Measurements from ENCODE around the gene HPCAL1. TPM values are rescaled to one million over a fixed set of nuclear protein-coding genes. Genes with fewer than 3 reads are reported as not detected.
A peak's percentile ranks its signal among the peaks of the same experiment; 100 is the strongest.

HPCAL1 gene
- total RNA-seq, 1 experiment from 2014 or later, result 26.9 TPM

- Mint-ChIP-seq H3K4me3 (ENCODE audit: unreplicated experiment) (no peak overlapping the region), H3K27ac (ENCODE audit: unreplicated experiment) (peak overlapping the region; percentile 2), H3K27me3 (ENCODE audit: insufficient read depth, unreplicated experiment) (no peaks in the 10 kb centered on the region), H3K9me3 (ENCODE audit: unreplicated experiment) (no peaks in the 10 kb centered on the region), H3K4me1 (ENCODE audit: low read depth, unreplicated experiment) (peaks cover 7% of the 10 kb centered on the region), H3K36me3 (ENCODE audit: insufficient read depth, unreplicated experiment) (no peaks in the 10 kb centered on the region)
- BruUV-seq (replicated peaks), result no TSS peak
- Histone ChIP-seq H3K27me3 (replicated peaks; ENCODE audit: control insufficient read depth, insufficient read depth, low read length) (no peaks in the 10 kb centered on the region), H3K36me3 (ENCODE audit: control insufficient read depth, insufficient read depth, low read length) (no peaks in the 10 kb centered on the region; the same call in 1 of the 2 replicates), H3K4me3 (ENCODE audit: low read depth, low read length) (no peak overlapping the region), H3K4me1 (peaks cover 7% of the 10 kb centered on the region; the same call in 1 of the 2 replicates), H3K9me3 (no peaks in the 10 kb centered on the region)
- TF ChIP-seq CTCF (IDR thresholded peaks at IDR 0.05; ENCODE audit: insufficient read depth in 1 of 2, low read depth in 1 of 2, low read length in 1 of 2, severe bottlenecking in 1 of 2, unreplicated experiment in 1 of 2), result no peak
- POLR2A ChIA-PET, result no interaction called here
- intact Hi-C loops (cut with micrococcal nuclease; ENCODE audit: unreplicated experiment), result no loop called here
- CTCF ChIA-PET, result no interaction called here
- DNase-seq, result no peak
Measured at GRCh38 chr2:10360850-10361588, 58.3 kb downstream of the HPCAL1 start.

DNA sequence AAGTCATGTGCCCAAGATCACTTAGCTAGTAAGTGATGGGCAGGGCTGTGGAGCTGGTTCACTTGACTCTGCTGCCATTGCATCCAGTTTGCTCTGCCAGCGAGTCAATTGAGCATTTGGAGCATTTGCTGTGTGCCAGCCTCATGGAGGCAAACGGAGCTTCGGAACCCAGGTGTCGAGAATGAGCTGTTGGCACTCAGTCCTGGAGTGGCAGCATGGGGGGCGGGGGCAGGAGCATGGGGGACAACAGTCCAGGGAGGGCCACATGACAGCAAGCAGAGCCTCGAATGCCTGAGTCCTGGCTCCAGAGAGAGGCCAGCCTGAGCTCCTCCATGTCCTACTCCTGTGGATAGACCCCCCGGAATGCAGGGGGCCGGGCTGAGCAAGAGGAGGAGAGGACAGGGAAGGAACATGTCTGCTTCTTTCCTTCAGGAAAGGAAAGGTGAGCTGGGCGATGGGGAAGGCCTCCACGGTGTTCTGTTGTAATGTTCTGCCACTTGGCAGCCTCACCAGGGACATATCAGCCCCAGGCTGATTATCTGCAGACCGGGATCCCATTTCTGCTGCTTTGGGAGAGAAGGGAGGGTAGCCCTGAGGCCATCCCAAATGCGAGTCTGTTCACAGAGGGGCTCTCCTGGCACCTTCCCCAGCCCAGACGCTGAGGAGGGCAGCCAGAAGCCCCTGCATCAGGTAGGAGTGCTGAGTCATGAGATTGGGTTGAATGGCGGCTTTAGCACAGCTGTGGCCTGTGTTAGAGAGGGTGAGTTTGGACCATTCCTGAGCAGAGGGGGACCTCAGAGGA, 59.6 kb downstream of the HPCAL1 start:
- Mint-ChIP-seq H3K27me3 (ENCODE audit: insufficient read depth, unreplicated experiment) (no peaks in the 10 kb centered on the region), H3K4me1 (ENCODE audit: low read depth, unreplicated experiment) (peaks cover 7% of the 10 kb centered on the region), H3K36me3 (ENCODE audit: insufficient read depth, unreplicated experiment) (no peaks in the 10 kb centered on the region), H3K9me3 (ENCODE audit: unreplicated experiment) (no peaks in the 10 kb centered on the region), H3K27ac (ENCODE audit: unreplicated experiment) (no peak overlapping the region), H3K4me3 (ENCODE audit: unreplicated experiment) (no peak overlapping the region)
- ChIA-PET POLR2A (no interaction called here), CTCF (no interaction called here)
- BruUV-seq (replicated peaks), result no TSS peak
- Histone ChIP-seq H3K9me3 (no peaks in the 10 kb centered on the region), H3K4me3 (ENCODE audit: low read depth, low read length) (no peak overlapping the region), H3K36me3 (ENCODE audit: control insufficient read depth, insufficient read depth, low read length) (no peaks in the 10 kb centered on the region; the same call in 1 of the 2 replicates), H3K4me1 (peaks cover 7% of the 10 kb centered on the region; the same call in 1 of the 2 replicates), H3K27me3 (replicated peaks; ENCODE audit: control insufficient read depth, insufficient read depth, low read length) (no peaks in the 10 kb centered on the region)
- no peak for DNase-seq
- TF ChIP-seq CTCF (IDR thresholded peaks at IDR 0.05; ENCODE audit: insufficient read depth in 1 of 2, low read depth in 1 of 2, low read length in 1 of 2, severe bottlenecking in 1 of 2, unreplicated experiment in 1 of 2), result no peak
- intact Hi-C loops (cut with micrococcal nuclease; ENCODE audit: unreplicated experiment), result no loop called here

- H3K36me3 Mint-ChIP-seq (ENCODE audit: insufficient read depth, unreplicated experiment), result peaks cover 3% of the 10 kb centered on the region
- H3K4me3 ChIP-seq (ENCODE audit: low read depth, low read length), result no peak overlapping the region
- no peak overlapping the region for H3K27ac Mint-ChIP-seq (ENCODE audit: unreplicated experiment)
- no peaks in the 10 kb centered on the region for H3K27me3 Mint-ChIP-seq (ENCODE audit: insufficient read depth, unreplicated experiment)
- H3K4me1 Mint-ChIP-seq (ENCODE audit: low read depth, unreplicated experiment), result peaks cover 7% of the 10 kb centered on the region
- H3K36me3 ChIP-seq (ENCODE audit: control insufficient read depth, insufficient read depth, low read length), result no peaks in the 10 kb centered on the region
- H3K27me3 ChIP-seq (replicated peaks; ENCODE audit: control insufficient read depth, insufficient read depth, low read length), result no peaks in the 10 kb centered on the region
- no peak for TF ChIP-seq CTCF (IDR thresholded peaks at IDR 0.05; ENCODE audit: insufficient read depth in 1 of 2, low read depth in 1 of 2, low read length in 1 of 2, severe bottlenecking in 1 of 2, unreplicated experiment in 1 of 2)
- H3K9me3 Mint-ChIP-seq (ENCODE audit: unreplicated experiment), result no peaks in the 10 kb centered on the region
- no peak for DNase-seq
- no peaks in the 10 kb centered on the region for H3K9me3 ChIP-seq
- BruUV-seq (replicated peaks), result no TSS peak
- peaks cover 7% of the 10 kb centered on the region; the same call in 1 of the 2 replicates for H3K4me1 ChIP-seq
- intact Hi-C loops (cut with micrococcal nuclease; ENCODE audit: unreplicated experiment), result no loop called here
- no peak overlapping the region for H3K4me3 Mint-ChIP-seq (ENCODE audit: unreplicated experiment)
- ChIA-PET CTCF (no interaction called here), POLR2A (no interaction called here)
Measured at GRCh38 chr2:10362898-10363454, 60.3 kb downstream of the HPCAL1 start.

All from Caco-2 (cell line).